HG03354 (cell line): Measurements from ENCODE around the gene GSDMA.

ENCODE experiments used
- ATAC-seq: cut with Tn5 transposase; IDR thresholded peaks from one replicate; pipeline ENCODE4 v1.9.1; 2021; ENCODE audit warnings: mild to moderate bottlenecking; ENCODE audit not compliant: unreplicated experiment, poor library complexity, severe bottlenecking

GSDMA gene

DNA sequence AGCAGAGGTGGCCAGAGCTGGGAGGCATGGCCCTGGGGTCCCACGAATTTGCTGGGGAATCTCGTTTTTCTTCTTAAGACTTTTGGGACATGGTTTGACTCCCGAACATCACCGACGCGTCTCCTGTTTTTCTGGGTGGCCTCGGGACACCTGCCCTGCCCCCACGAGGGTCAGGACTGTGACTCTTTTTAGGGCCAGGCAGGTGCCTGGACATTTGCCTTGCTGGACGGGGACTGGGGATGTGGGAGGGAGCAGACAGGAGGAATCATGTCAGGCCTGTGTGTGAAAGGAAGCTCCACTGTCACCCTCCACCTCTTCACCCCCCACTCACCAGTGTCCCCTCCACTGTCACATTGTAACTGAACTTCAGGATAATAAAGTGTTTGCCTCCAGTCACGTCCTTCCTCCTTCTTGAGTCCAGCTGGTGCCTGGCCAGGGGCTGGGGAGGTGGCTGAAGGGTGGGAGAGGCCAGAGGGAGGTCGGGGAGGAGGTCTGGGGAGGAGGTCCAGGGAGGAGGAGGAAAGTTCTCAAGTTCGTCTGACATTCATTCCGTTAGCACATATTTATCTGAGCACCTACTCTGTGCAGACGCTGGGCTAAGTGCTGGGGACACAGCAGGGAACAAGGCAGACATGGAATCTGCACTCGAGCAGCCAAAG, 54.7 kb downstream of the GSDMA start:
- ATAC-seq: no peak

DNA sequence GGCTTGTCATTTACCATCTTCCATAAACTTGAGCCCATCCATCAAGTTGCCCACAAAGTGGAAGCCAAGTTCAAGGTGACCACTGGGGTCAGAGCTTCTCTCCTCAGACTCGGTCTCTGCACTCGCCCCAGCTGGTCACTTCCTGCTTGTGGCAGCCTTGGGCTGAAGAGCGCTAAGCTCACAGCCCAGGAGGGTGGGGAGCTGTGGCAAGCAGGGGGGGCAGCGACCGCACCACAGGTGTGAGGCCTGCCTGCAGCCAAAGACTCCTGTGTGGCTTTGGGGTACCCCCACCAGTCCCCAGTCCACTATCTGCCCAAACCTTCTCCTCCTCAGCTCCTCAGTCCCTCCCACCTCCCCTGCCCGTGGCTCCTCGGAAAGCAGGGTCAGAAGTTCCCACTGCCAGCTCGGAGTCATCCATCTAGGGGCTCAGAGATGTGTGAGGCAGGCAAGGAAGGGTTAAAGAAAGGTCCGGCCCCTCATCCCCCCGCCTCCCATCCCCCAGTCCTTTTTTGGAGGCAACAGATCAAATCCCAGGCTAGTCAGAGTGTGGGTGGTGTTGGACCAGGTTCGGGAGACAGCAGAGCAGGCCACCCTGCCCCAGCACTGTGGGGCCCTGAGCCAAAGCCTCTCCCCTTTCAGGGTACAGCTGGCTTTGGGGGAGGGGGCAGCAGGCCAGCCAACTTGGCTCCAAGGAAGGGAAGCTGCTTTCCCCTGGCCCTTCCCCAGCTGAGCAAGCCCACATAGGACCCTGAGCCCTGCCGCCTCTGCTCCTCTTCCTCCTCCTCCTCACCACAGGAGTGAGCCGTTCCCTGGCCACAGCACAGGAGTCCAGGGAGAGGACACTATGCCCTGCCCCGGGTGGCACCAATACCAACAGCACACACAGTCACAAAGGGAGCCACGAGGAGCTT, 55.7 kb downstream of the GSDMA start:
- ATAC-seq: no peak

DNA sequence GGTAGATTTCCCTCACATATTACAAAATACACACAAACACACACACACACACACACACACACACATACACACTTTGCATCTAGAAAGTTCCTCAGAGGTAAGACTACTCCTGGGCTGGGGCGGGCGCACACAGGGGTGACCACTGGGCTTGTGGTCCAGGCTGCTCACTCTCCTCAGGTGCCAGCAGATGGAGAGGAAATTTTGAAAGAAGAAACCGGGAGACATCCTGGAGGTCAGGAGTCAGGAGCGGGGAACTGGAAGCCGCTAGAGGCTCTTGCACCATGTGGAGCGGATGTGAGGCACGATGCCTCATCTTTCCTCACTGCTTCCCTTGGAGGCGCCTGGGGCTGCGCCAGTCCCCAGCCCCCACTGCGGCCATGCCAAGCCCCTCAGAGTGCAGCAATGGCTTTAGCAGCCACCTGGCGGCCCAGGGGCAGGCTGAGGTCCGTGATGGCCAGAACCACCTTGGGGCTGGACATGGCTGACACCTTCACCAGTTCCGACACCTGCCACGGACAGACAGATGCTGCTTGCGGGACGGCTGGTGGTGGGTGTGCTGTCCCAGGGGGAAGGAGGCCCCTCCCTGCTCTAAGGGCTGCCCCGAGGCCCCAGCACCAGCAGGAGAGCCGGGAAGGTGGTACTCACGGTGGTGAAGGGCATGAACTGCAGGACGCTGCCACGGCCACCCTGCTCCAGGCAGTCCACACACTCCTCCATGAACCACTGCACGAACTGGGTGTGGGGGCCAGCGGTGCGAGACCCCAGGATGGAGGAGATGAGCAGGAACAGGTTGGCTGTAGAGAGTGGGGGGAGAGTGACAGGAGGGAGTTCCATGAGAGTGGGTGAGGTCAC, 56.6 kb downstream of the GSDMA start:
- no peak for ATAC-seq

DNA sequence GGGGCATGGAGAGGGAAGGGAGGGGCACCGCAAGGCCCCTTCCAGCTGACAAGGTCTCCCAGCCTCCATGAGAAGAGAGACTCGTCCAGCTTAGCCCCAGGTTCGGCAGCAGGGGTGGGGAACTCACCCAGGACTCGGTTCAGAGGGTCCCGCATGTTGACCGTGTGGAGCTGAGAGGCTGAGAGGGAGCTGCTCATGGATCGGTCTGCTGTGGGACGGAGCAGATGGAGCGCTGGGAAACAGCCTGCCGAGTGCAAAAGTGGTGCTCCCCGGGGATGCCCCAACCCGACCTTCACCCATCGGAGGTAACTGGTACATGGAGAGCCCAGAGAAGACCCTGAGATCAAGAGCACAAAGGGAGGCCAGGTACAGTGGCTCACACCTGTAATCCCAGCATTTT, 57.3 kb downstream of the GSDMA start:
- ATAC-seq: no peak

DNA sequence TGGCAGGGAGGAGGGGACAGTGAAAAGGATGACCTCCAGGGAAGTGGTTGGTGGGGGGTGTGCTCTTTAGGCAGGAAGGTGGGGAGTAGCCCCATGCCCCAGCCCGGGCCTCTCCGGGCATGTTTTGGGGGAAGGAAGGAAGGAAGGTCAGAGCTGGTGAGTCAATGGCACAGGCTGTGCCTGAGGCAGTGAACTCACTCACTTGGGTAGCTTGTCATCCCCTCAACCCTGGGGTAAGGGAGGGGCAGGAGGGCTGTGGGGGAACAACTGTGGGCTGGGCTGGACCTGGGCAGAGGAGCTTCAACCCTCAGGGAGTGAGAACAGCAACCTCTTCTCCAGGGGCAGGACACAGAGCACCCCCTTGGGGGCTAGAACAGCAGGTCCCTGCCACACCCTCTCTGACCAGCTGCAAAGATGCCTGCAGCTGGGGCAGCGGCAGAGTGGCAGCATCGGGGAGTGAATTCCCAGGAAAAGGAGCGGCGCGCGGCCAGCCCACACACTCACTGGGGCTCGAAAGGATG, 58.7 kb downstream of the GSDMA start:
- no peak for ATAC-seq

DNA sequence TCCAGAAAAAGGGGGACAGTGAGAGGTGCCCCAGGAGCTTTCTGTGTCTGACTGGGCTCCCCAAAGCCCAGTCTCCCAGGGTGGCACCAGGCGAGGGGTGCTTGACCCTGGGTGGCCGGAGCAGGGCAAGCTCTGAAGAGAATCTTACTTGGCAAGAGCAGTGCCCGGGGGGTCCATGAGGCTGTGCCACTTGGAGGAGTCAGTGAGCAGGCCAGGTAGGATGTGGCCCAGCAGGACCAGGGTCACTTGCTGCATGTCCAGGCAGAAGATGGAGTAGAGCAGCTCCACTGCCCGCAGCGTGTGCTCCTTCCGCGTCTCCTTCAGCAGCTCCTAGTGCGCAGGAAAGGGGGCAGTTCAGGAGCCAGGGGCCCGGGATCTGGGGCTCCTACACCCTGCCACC, 59.7 kb downstream of the GSDMA start:
- ATAC-seq: no peak

DNA sequence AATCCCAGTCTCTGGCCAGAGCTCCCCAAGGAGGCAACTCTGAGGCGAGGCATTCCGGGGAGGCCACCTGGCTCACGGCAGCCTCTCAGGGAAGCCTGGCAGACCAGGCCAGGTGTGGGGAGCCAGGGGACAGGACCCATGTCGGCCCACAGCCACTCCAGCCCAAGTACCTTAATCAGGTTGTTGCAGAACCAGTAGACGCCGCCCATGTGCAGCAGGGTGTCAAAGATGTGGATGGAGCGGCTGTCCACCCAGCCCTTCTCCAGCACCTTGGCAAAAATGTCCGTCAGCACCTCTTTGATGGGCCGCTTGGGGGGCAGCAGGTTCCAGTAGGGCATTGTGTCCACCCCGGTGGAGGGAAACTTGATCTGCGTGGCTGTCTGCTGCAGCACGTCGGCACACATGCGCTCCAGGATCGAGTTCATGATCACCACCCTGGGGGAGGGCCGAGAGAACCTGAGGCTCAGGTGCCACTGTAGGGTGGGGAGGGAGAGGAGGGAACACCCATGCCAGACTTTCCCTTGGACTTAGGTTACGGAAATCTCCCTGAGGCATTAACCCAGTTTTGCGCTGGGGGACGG, 60.2 kb downstream of the GSDMA start:
- ATAC-seq: no peak

DNA sequence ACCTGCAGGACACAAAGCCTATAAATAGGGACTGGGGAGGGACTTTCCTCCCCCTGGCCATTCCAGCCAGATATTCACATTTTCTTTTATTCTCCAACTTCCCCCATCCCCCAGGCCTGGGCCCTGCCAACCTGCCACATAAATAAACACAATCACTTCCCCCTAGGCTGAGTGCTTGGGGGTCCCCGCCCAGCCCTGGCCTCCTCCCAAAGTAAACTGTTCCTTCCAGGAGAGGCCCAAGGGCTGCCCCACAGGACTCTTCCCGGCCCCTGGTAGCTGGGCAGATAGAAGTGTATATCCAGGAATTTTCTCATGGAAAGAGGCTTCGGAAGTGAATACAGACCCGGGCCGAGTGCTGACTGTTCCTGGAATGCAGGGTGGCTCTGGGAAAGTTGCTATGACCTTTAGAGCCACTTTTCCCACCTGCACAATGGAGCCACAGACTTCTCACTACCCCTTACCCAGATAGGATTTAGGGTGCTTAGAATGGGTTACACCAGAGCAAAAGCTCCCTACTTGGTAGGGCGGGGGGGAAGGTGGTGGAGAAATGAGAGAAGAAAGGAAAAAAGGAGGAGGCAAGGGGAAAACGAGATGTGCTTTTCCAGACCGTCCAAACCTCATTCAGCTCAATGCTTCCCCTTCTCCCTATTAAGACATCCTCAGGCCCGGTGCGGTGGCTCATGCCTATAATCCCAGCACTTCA, 60.9 kb downstream of the GSDMA start:
- no peak for ATAC-seq

DNA sequence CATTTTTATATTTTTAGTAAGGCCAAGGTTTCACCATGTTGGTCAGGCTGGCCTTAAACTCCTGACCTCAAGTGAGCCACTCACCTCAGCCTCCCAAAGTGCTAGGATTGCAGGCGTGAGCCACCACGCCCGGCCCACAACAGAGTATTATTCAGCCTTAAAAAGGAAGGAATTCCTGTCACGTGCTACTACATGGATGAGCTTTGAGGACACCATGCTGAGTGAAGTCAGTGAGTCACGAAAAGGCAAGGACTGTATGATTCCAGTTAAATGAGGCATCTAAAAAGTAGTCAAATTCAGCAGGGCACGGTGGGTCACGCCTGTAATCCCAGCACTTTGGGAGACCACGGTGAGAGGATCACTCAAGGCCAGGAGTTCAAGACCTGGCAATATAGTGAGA, 62.1 kb downstream of the GSDMA start:
- ATAC-seq: no peak

DNA sequence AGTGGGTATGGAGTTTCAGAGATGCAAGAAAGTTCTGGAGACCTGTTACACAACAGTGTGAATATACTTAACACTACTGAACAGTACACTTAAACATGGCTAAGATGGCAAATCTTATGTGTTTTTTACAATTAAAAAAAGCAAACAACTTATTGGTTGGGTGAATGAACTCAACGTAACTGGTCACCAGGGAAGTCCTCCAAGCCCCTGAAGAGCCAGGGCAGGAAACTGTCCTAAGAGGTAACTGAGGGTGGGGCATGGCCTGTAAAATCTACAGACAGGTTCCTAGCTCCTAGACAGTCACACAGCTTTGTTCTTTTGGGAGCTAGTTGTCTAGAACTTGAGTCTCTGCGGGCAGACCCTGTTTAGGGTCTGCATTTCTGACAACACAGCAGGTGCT, 62.8 kb downstream of the GSDMA start:
- ATAC-seq: no peak

DNA sequence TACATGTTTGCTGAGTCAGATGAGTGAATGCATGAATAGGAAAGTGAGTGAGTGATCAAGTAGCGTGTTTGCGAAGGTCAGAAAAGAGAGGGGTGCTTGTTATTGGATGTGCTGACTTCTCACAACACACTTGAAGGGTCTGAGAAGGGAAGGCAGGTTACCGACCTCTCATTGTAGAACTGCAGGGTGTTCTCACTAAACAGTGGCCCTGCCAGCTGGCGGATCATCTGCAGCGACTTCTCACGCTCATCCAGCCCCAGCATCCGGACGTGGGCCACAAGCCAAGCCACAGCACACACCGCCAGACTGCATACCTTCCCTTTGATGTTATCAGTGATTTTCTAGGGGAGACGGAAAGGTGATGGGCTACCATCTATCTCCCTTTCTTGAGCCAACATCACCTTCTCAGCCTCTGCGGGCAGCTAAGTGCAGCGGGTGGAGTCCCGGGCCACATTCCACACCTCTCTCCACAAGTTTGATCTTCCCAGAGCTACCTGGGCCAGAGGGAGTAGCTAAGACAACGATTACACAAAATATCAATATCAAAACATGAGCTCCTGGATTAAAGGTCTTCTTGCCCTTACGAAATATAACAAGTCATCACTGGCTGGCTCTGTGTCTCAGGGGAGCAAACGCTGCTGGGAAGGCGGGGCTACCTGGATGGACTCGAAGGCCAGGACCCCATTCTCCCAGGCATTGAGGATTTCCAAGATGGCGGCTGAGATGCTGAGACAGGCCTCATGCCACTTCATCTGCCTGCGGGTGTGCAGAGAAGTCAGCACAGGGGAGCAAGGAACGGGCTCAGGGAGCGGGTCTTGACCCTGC, 63.4 kb downstream of the GSDMA start:
- no peak for ATAC-seq

DNA sequence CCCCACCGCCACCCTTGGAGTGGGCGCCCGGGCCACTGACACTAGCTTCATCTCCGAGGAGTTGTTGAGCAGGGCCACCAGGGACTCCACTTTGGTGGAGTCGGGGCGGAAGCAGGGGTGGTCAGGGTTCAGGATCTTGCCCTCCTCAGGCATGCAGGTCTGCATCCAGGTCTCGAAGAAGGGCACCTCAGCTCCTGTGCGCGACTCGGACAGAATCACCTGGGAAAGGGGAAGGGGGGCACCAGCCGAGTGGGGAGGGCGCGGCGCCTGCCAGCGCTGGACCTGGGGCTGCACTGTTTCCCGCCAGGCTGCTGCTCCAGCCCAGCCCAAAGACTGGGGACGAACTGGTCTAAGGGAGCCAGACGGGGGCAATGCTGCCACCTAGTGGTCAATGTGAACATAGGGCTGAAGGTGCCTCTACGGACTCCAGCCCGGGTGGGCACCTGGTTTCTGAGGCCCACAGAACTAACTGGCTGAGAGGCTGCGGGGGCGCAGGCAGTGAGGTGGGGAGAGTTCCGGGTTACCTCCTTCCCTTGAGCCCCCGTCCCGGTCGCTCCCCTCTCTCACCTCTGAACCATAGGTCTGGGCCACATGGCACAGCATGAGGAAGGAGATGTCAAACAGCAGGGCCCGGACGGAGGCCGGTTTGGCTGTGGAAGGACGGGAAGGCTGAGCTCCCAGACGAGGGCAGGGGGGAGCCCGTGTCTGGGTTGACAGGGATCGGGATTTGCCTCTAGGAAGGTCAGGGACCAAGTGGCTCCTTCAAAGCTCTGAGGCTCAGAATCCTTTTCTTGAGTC, 64.2 kb downstream of the GSDMA start:
- no peak for ATAC-seq
